Measurements from ENCODE around the gene PPP1R14C. TPM values are rescaled to one million over a fixed set of nuclear protein-coding genes. Genes with fewer than 3 reads are reported as not detected.

The PPP1R14C gene
- polyA plus RNA-seq, 1 donor from 2014 or later = 14.0 TPM

- H2AFZ ChIP-seq (ENCODE audit: low read depth, low read length) = no peak overlapping the region
- no peak overlapping the region for H3K4me2 ChIP-seq (ENCODE audit: low read length)
- H4K20me1 ChIP-seq (ENCODE audit: insufficient read depth) = no peaks in the 10 kb centered on the region
- no peaks in the 10 kb centered on the region for H3K79me2 ChIP-seq (replicated peaks; ENCODE audit: insufficient read depth, low read length)
- no peak overlapping the region for H3K27ac ChIP-seq (ENCODE audit: low read length)
- no peaks in the 10 kb centered on the region for H3K9me3 ChIP-seq (ENCODE audit: low read length)
- H3K9ac ChIP-seq (ENCODE audit: low read length) = no peak overlapping the region
- TF ChIP-seq EZH2 (IDR thresholded peaks at IDR 0.05; ENCODE audit: borderline replicate concordance, insufficient read depth, low read length, poor library complexity, severe bottlenecking) (no peak), RAD21 (conservative IDR thresholded peaks at IDR 0.05) (no peak), EP300 (conservative IDR thresholded peaks at IDR 0.05; ENCODE audit: poor library complexity, severe bottlenecking) (no peak), TAF1 (IDR thresholded peaks at IDR 0.05; ENCODE audit: low read depth) (no peak), REST (IDR thresholded peaks at IDR 0.05; ENCODE audit: borderline replicate concordance) (no peak), SMC3 (conservative IDR thresholded peaks at IDR 0.05; ENCODE audit: poor library complexity) (no peak), POLR2AphosphoS5 (IDR thresholded peaks at IDR 0.05) (no peak), CTCF (IDR thresholded peaks at IDR 0.05; ENCODE audit: poor library complexity, severe bottlenecking) (no peak), MXI1 (conservative IDR thresholded peaks at IDR 0.05; ENCODE audit: poor library complexity, severe bottlenecking) (no peak)
- H3K9me2 ChIP-seq (ENCODE audit: insufficient read depth, low read length) = no peaks in the 10 kb centered on the region
- H3K36me3 ChIP-seq (ENCODE audit: insufficient read depth, low read length) = no peaks in the 10 kb centered on the region
- H3K27me3 ChIP-seq (ENCODE audit: insufficient read depth, low read depth, low read length) = no peaks in the 10 kb centered on the region
- H3K4me3 ChIP-seq (ENCODE audit: low read length) = no peak overlapping the region
- no peaks in the 10 kb centered on the region for H3F3A ChIP-seq (ENCODE audit: insufficient read depth, low read length, poor library complexity, severe bottlenecking)
Measured at GRCh38 chr6:150233843-150234269, 91.0 kb downstream of the PPP1R14C start.

- no peak overlapping the region for H2AFZ ChIP-seq (ENCODE audit: low read depth, low read length)
- H3K36me3 ChIP-seq (ENCODE audit: insufficient read depth, low read length) = no peaks in the 10 kb centered on the region
- no peak overlapping the region for H3K27ac ChIP-seq (ENCODE audit: low read length)
- no peaks in the 10 kb centered on the region for H3F3A ChIP-seq (ENCODE audit: insufficient read depth, low read length, poor library complexity, severe bottlenecking)
- H3K27me3 ChIP-seq (ENCODE audit: insufficient read depth, low read depth, low read length) = no peaks in the 10 kb centered on the region
- H4K20me1 ChIP-seq (ENCODE audit: insufficient read depth) = no peaks in the 10 kb centered on the region
- no peaks in the 10 kb centered on the region for H3K9me3 ChIP-seq (ENCODE audit: low read length)
- TF ChIP-seq MXI1 (conservative IDR thresholded peaks at IDR 0.05; ENCODE audit: poor library complexity, severe bottlenecking) = no peak
- no peak for TF ChIP-seq EP300 (conservative IDR thresholded peaks at IDR 0.05; ENCODE audit: poor library complexity, severe bottlenecking)
- no peak for TF ChIP-seq TAF1 (IDR thresholded peaks at IDR 0.05; ENCODE audit: low read depth)
- no peak for TF ChIP-seq RAD21 (conservative IDR thresholded peaks at IDR 0.05)
- no peak for TF ChIP-seq EZH2 (IDR thresholded peaks at IDR 0.05; ENCODE audit: borderline replicate concordance, insufficient read depth, low read length, poor library complexity, severe bottlenecking)
- no peak for TF ChIP-seq CTCF (IDR thresholded peaks at IDR 0.05; ENCODE audit: poor library complexity, severe bottlenecking)
- TF ChIP-seq REST (IDR thresholded peaks at IDR 0.05; ENCODE audit: borderline replicate concordance) = no peak
- no peak for TF ChIP-seq POLR2AphosphoS5 (IDR thresholded peaks at IDR 0.05)
- H3K9ac ChIP-seq (ENCODE audit: low read length) = no peak overlapping the region
- no peak overlapping the region for H3K4me2 ChIP-seq (ENCODE audit: low read length)
- H3K79me2 ChIP-seq (replicated peaks; ENCODE audit: insufficient read depth, low read length) = no peaks in the 10 kb centered on the region
- H3K9me2 ChIP-seq (ENCODE audit: insufficient read depth, low read length) = no peaks in the 10 kb centered on the region
- no peak overlapping the region for H3K4me3 ChIP-seq (ENCODE audit: low read length)
Measured at GRCh38 chr6:150235218-150235617, 92.4 kb downstream of the PPP1R14C start.

Measured in neural cell (in vitro differentiated cells).